IPS-20b (cell line): ENCODE data around the gene VAC14.

Experiments used
- H3K27ac ChIP-seq: one replicate; pipeline ENCODE4 v1.5.1; 2013; ENCODE audit warnings: low read length
- H3K27me3 ChIP-seq: 2 replicates; pipeline ENCODE4 v1.6.1; 2013; ENCODE audit warnings: mild to moderate bottlenecking, low read length, inconsistent platforms; ENCODE audit not compliant: insufficient read depth
- H3K36me3 ChIP-seq: 2 replicates; pipeline ENCODE4 v1.6.1; 2013; ENCODE audit warnings: low read depth, mild to moderate bottlenecking, inconsistent platforms, low read length, moderate library complexity; ENCODE audit not compliant: insufficient read depth
- H3K4me1 ChIP-seq: 2 replicates; pipeline ENCODE4 v1.6.1; 2013; ENCODE audit warnings: mild to moderate bottlenecking, control low read depth, inconsistent platforms, low read length, moderate library complexity; ENCODE audit not compliant: insufficient read depth
- H3K4me3 ChIP-seq: 2 replicates; pipeline ENCODE4 v1.5.1; 2013; ENCODE audit warnings: mild to moderate bottlenecking, low read length, inconsistent platforms
- H3K9ac ChIP-seq: 2 replicates; pipeline ENCODE4 v1.6.1; 2013; ENCODE audit warnings: low read depth, mild to moderate bottlenecking, inconsistent platforms, low read length, moderate library complexity
- H3K9me3 ChIP-seq: 2 replicates; pipeline ENCODE4 v1.6.1; 2013; ENCODE audit warnings: mild to moderate bottlenecking, low read depth, low read length, inconsistent platforms; ENCODE audit not compliant: insufficient read depth

VAC14 gene

DNA sequence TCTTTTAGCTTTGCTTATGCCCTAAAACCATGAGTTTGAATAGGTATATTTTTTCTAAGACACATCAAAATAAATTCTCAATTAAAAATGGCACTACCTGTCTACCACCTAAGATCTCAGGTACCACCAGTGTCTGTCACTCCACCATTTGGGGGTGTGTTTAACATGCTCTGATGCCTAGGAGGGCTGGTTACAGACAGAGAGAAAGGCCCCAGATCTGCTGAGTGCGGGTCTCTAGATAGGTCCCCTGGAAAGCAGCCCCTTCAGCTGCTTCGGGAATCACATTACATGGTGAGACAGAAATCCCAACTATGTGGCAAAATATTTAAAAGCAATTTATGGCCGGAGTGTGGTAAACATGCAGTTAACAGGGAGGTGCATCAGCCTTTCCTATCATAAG, 653 bp upstream of the VAC14 start:
- Histone ChIP-seq H3K4me1 (no peaks in the 10 kb centered on the region; the same call in none of the 2 replicates), H3K9ac (peak overlapping the region; percentile 2; the same call in 1 of the 2 replicates), H3K27me3 (peaks cover 33% of the 10 kb centered on the region), H3K27ac (no peak overlapping the region), H3K4me3 (peak overlapping the region; percentile 97), H3K36me3 (peaks cover 12% of the 10 kb centered on the region; the same call in 1 of the 2 replicates), H3K9me3 (no peaks in the 10 kb centered on the region)

DNA sequence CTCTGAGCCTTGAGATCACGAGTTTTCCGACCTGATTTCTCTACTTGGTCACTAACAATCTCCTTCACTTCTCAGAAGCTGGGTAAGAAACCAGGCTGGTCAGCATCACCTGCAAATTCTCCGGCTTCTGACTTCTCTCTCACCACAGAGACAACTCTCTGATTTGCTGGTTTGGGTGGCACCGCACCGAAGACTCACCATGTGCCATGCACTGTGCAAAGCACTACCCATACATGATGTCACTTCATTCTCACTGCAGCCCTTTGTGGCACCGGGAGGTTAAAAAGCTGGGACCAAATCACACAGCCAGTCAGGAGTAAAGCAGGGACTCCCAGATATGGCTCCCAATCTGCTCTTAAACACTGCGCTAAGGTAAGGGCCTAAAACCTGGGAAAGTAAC, 647 bp downstream of the VAC14 start:
- H3K4me3 ChIP-seq: peak overlapping the region; percentile 97
- no peaks in the 10 kb centered on the region for H3K9me3 ChIP-seq
- peaks cover 12% of the 10 kb centered on the region; the same call in 1 of the 2 replicates for H3K36me3 ChIP-seq
- H3K27ac ChIP-seq: no peak overlapping the region
- peaks cover 31% of the 10 kb centered on the region for H3K27me3 ChIP-seq
- peak overlapping the region; percentile 92 for H3K9ac ChIP-seq
- H3K4me1 ChIP-seq: no peaks in the 10 kb centered on the region; the same call in none of the 2 replicates

DNA sequence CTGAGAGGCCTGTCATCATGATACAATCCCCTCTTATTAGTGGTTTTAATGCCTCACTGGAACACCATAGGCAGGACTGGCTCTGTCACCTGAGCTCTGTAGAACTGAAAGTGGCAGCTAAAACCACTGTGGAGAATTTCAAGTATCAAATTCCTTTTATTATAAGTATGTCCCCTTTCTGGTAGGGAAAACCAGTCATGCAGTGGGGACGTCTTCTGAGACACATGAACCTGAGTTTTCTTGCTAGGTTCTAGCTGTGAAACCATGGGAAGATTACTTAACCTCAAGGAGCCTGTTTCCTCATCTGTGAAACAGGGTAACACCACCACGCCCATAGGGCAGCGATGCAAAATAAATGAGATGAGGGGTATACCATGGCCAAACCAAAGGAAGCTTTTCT, 4.7 kb downstream of the VAC14 start:
- no peak overlapping the region for H3K9ac ChIP-seq
- H3K27ac ChIP-seq: no peak overlapping the region
- no peaks in the 10 kb centered on the region; the same call in none of the 2 replicates for H3K4me1 ChIP-seq
- no peaks in the 10 kb centered on the region for H3K27me3 ChIP-seq
- H3K9me3 ChIP-seq: no peaks in the 10 kb centered on the region
- H3K36me3 ChIP-seq: peaks cover 12% of the 10 kb centered on the region; the same call in 1 of the 2 replicates
- no peak overlapping the region for H3K4me3 ChIP-seq

DNA sequence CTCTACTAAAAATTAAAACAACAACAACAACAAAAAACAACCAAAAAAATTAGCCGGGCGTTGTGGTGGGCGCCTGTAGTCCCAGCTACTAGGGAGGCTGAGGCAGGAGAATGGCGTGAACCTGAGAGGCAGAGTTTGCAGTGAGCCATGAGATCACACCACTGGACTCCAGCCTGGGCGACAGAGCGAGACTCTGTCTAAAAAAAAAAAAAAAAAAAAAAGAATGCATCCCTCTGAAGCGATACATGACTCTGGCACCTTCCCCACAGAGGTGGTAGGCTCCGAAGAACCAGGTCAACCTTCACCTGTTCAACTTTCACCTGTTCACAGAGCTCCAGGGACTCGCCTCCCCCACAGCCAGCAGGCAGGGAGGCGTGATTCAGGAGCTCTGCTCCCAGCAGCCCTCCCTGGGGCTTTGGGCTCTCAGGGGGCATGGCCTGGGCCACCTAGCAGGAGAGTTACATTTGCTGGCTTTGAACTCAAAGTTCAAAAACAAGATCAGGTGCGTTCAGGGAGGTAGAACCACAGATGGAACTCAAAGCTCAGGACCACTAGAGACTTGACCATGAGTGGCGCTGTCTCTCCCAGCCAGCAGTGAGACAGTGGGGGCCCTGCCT, 5.6 kb downstream of the VAC14 start:
- peaks cover 12% of the 10 kb centered on the region; the same call in 1 of the 2 replicates for H3K36me3 ChIP-seq

DNA sequence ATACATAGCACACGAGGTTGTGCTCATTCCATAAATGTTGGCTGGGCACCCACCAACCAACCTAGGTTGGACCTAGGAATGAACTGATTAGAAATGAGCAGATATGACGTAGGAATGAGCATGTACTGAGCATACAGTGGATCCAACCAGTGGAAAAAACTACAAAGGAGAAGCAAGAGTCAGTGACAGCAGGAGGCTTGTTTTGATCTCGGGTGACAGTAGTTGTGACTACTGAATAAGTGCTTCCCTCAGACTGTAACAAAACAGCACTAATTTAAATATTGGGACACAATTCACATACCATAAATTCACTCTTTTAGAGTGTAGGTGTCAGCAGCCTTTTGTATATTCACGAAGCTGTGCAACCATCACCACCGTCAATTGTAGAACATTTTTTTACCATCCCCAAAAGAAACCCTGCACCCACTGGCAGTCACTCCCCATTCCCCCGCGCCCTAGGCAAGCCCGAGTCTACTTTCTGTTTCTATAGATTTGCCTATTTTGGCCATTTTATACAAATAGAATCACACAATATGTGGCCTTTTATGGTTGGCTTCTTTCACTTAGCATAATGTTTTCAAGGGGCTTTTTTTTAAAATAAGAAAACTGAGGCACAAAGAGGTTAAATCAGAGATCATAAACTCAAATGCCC, 7.0 kb downstream of the VAC14 start:
- Histone ChIP-seq H3K4me1 (no peaks in the 10 kb centered on the region), H3K27me3 (no peaks in the 10 kb centered on the region), H3K27ac (no peak overlapping the region), H3K4me3 (no peak overlapping the region), H3K9ac (no peak overlapping the region), H3K36me3 (peaks cover 10% of the 10 kb centered on the region; the same call in 1 of the 2 replicates), H3K9me3 (no peaks in the 10 kb centered on the region)

More for the DNA sequence above, 5.6 kb downstream of the VAC14 start:
- Histone ChIP-seq H3K4me3 (no peak overlapping the region), H3K27ac (no peak overlapping the region), H3K9me3 (no peaks in the 10 kb centered on the region), H3K4me1 (no peaks in the 10 kb centered on the region; the same call in none of the 2 replicates), H3K27me3 (no peaks in the 10 kb centered on the region), H3K9ac (no peak overlapping the region)

DNA sequence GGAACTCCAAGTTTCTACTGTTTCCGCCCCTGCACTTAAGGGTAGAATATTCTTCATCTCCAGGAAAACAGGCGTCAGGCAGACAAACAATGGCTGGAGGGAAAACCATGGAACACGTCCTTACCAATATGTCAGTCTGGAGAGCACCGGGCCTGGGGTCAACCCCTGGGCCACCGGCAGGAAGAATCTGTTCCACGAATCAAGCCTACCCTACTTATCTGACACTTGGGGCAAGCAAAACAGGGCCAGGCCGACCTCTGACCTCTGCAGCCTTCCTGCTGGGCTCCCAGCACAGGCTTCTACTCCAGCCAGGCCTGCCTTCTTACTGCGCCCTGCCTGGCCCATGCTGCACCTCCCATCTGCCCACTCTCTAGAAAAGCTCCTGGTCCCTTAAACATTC, 10.1 kb downstream of the VAC14 start:
- H3K9ac ChIP-seq: no peak overlapping the region; the same call in 1 of the 2 replicates
- no peak overlapping the region for H3K4me3 ChIP-seq
- no peak overlapping the region for H3K27ac ChIP-seq
- no peaks in the 10 kb centered on the region for H3K27me3 ChIP-seq
- no peaks in the 10 kb centered on the region for H3K9me3 ChIP-seq
- H3K4me1 ChIP-seq: no peaks in the 10 kb centered on the region
- peaks cover 5% of the 10 kb centered on the region for H3K36me3 ChIP-seq

DNA sequence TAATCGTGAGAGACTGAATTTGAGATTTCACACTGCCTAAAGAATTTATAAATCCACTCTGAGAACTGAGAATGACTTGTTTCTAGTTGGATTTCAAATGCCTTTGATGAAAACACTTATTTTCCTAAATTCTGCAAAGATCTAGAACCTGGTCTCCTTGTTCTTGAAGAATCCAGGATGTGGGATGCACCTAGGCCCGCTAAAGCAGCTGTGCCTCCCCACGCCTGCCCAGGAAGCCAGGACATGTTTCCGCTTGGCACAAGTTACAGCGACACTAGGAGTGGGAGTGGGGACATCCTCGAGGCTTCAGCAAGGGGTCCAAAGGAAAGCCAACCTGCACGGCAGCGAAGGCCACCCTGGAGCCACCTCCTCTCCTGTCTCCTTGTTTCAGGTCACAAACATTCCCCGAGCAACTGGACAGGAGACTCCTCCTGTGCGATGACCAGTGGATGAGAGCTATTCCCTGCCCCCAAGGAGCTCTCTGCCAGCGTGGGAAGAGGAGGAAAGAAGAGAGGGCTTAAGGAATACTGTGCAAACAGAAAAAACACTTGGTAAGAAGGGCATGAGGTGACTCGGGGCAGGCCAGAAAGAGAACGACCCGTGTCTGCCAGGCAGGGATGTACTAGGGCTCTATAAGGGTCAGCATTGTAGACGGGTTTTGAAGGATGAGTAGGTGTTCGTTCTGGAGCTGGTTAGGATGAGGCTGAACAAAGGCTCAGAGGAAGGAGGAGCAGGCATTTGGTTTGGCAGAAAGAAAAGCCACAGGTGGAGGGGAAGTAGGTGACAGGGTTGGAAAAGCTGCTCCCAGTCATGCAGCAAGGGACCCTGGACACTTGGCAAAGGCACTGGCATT, 11.1 kb downstream of the VAC14 start:
- Histone ChIP-seq H3K27ac (no peak overlapping the region), H3K4me1 (no peaks in the 10 kb centered on the region), H3K9me3 (no peaks in the 10 kb centered on the region), H3K4me3 (no peak overlapping the region), H3K27me3 (no peaks in the 10 kb centered on the region), H3K36me3 (peaks cover 15% of the 10 kb centered on the region), H3K9ac (no peak overlapping the region)

DNA sequence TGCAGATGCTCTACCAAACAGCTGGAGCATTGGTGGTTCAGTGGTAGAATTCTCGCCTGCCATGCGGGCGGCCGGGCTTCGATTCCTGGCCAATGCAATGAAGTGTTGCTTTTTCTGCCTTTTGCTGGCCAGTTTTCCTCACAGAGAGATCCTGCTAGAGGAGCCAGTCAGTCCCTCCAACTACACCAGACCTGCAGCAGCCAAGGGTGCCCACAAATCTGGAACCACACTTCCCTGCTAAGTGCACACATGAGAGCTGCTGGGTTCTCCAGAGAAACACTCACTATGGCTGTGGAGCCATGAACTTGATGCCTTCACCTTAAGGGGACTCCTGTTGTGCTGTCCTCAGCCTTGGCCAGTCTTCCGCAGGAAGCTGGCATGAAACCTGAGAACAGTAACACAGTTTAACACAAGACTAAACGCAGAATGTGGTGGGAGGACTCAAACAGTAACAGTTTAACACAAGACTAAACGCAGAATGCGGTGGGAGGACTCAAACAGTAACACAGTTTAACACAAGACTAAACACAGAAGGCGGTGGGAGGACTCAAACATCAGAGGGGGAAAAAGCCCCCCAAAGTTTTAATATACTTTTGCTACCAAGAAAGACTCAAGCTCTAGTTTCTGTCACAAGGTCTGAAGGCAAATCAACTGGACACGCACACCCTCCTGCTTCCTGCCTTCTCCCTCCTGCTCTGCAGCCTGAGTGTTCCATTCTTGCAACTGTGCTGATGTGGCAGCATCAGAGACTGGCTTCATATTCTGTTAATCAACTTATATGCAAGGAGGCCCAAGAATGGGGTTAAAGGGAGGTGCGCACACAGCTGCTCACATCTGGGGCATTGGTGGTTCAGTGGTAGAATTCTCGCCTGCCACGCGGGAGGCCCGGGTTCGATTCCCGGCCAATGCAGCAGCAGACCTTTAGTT, 12.0 kb downstream of the VAC14 start:
- Histone ChIP-seq H3K36me3 (peaks cover 24% of the 10 kb centered on the region), H3K9me3 (no peaks in the 10 kb centered on the region), H3K9ac (no peak overlapping the region), H3K27ac (no peak overlapping the region), H3K27me3 (no peaks in the 10 kb centered on the region), H3K4me3 (no peak overlapping the region), H3K4me1 (no peaks in the 10 kb centered on the region)

DNA sequence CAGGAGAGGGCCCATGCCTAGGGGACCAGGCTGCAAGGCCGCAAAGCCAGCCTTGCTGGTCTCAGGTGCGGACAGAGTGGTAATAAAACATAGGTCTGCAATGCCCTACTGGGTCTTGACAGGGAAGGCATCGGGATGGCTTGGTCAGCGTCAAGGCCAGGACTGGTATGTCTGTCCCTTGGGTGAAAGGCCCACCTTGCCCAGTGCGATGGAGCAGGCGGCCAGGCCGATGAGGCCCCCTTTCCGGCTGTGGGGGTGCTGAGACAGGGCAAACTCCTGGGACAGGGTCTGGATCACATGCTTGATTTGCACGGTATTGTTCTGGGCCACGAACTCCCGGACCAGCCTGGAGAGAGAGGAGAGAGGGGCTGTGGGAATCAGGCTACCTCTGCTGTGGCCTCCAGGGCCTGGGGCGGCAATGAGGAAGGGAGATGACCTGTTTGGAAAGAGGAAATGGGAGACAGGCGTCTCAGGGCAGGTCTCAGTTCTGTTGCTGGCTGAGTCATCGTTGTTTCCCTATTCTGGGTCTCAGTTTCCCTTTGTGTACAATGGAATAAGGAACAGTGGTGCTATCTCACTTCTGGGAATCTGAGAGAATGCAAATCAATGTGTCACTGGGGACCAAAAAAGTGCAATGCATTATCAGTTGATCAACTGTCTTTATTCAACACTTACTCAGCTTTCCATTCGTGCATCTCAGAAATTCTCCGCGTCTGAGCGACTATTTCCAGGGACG, 14.8 kb downstream of the VAC14 start:
- no peaks in the 10 kb centered on the region for H3K4me1 ChIP-seq
- no peaks in the 10 kb centered on the region for H3K27me3 ChIP-seq
- peaks cover 51% of the 10 kb centered on the region for H3K36me3 ChIP-seq
- no peaks in the 10 kb centered on the region for H3K9me3 ChIP-seq
- no peak overlapping the region for H3K4me3 ChIP-seq
- H3K9ac ChIP-seq: no peak overlapping the region
- no peak overlapping the region for H3K27ac ChIP-seq

DNA sequence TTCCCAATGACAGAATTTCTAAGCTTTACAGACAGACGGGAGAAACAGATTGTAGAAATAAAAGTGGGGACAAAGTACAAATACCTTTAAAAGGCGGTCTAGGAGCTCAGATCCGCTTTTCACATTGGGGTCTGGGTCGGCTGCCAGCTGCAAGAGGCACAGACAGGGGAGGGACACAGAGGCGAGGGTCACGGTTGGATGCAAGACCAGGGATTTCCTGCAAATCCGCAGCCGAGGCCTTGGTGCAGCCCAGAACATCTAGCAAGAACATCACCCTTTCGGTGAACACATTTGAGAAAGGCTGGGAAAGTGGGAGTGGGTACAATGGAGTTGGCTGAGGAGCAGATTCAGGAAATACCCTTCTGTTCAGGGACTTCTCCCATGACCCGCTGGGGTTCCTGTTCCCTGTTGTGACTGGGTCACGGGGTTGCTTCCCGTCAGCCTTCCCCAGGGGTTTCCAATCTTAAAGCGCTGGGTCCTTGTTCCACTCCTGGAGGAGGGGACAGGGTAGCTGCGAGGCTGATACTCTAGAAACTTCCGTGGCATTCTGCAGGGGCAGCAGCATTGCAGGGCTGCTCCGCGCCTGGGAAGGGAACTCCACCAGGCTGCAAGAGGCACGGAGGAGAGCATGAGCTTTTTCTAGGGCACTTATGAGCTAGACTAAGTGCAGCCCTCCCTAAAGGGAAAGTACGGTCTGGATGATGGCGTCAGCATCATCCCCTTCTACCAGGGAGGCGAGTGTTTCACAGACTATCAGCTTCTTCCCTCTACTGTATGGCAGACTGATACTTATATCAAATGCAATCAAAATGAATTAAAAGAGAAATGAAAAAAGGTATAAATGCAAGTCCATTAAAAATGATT, 16.0 kb downstream of the VAC14 start:
- no peaks in the 10 kb centered on the region for H3K9me3 ChIP-seq
- H3K9ac ChIP-seq: no peak overlapping the region
- no peak overlapping the region for H3K4me3 ChIP-seq
- no peaks in the 10 kb centered on the region for H3K27me3 ChIP-seq
- H3K27ac ChIP-seq: no peak overlapping the region
- no peaks in the 10 kb centered on the region for H3K4me1 ChIP-seq
- peaks cover 64% of the 10 kb centered on the region for H3K36me3 ChIP-seq
